NCI-H345 treated with DMSO at 0.1 percent for 48 hours (cell line): ENCODE measurements around the gene DYRK1A.

ENCODE experiments used
- DNase-seq: peaks from one replicate; lab custom pipeline; 2025; ENCODE audit not compliant: unreplicated experiment; lab: John Stamatoyannopoulos, UW

Gene DYRK1A

GRCh38 chr21:37384416-37384815, 17.8 kb downstream of the DYRK1A start:
- DNase-seq: no peak

- DNase-seq: no peak
Measured at GRCh38 chr21:37385179-37385765, 18.7 kb downstream of the DYRK1A start.

GRCh38 chr21:37386151-37386550, 19.6 kb downstream of the DYRK1A start:
- DNase-seq: no peak

GRCh38 chr21:37389456-37389855, 22.9 kb downstream of the DYRK1A start:
- DNase-seq: no peak

- no peak for DNase-seq
Measured at GRCh38 chr21:37391666-37392065, 25.1 kb downstream of the DYRK1A start.

GRCh38 chr21:37392441-37392840, 25.9 kb downstream of the DYRK1A start:
- no peak for DNase-seq

GRCh38 chr21:37393030-37393429, 26.5 kb downstream of the DYRK1A start:
- DNase-seq: no peak

GRCh38 chr21:37393786-37394185, 27.2 kb downstream of the DYRK1A start:
- DNase-seq: no peak

- no peak for DNase-seq
Measured at GRCh38 chr21:37395961-37396360, 29.4 kb downstream of the DYRK1A start.

GRCh38 chr21:37396855-37397254, 30.3 kb downstream of the DYRK1A start:
- DNase-seq: no peak

- no peak for DNase-seq
Measured at GRCh38 chr21:37398697-37399096, 32.1 kb downstream of the DYRK1A start.

GRCh38 chr21:37402251-37402867, 35.8 kb downstream of the DYRK1A start:
- no peak for DNase-seq

- no peak for DNase-seq
Measured at GRCh38 chr21:37405629-37406028, 39.1 kb downstream of the DYRK1A start.

GRCh38 chr21:37407719-37408420, 41.3 kb downstream of the DYRK1A start:
- DNase-seq: no peak

GRCh38 chr21:37408464-37409193, 42.1 kb downstream of the DYRK1A start:
- DNase-seq: no peak

- DNase-seq: no peak
Measured at GRCh38 chr21:37410639-37411038, 44.1 kb downstream of the DYRK1A start.

GRCh38 chr21:37412603-37413360, 46.2 kb downstream of the DYRK1A start:
- no peak for DNase-seq

- DNase-seq: no peak
Measured at GRCh38 chr21:37413553-37414291, 47.1 kb downstream of the DYRK1A start.

GRCh38 chr21:37414292-37415253, 48.0 kb downstream of the DYRK1A start:
- DNase-seq: no peak
